HG03064 (cell line): Measurements from ENCODE around the gene FRAS1.
"Not testable (repeated sequence)": the region's sequence is repeated elsewhere in the genome, so short reads cannot be mapped to it uniquely, and the experiment has no call there.

Source experiments
- ATAC-seq: cut with Tn5 transposase; IDR thresholded peaks from one replicate; pipeline ENCODE4 v1.9.1; 2021; ENCODE audit warnings: low read depth; ENCODE audit not compliant: unreplicated experiment

FRAS1 gene, protein sequence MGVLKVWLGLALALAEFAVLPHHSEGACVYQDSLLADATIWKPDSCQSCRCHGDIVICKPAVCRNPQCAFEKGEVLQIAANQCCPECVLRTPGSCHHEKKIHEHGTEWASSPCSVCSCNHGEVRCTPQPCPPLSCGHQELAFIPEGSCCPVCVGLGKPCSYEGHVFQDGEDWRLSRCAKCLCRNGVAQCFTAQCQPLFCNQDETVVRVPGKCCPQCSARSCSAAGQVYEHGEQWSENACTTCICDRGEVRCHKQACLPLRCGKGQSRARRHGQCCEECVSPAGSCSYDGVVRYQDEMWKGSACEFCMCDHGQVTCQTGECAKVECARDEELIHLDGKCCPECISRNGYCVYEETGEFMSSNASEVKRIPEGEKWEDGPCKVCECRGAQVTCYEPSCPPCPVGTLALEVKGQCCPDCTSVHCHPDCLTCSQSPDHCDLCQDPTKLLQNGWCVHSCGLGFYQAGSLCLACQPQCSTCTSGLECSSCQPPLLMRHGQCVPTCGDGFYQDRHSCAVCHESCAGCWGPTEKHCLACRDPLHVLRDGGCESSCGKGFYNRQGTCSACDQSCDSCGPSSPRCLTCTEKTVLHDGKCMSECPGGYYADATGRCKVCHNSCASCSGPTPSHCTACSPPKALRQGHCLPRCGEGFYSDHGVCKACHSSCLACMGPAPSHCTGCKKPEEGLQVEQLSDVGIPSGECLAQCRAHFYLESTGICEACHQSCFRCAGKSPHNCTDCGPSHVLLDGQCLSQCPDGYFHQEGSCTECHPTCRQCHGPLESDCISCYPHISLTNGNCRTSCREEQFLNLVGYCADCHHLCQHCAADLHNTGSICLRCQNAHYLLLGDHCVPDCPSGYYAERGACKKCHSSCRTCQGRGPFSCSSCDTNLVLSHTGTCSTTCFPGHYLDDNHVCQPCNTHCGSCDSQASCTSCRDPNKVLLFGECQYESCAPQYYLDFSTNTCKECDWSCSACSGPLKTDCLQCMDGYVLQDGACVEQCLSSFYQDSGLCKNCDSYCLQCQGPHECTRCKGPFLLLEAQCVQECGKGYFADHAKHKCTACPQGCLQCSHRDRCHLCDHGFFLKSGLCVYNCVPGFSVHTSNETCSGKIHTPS (N-terminal part only)

GRCh38 chr4:78057135-78057599 is at the start of gene FRAS1:
Gene FRAS1, plus strand, starts transcription at chr4:78057323. Its CDS starts 687 bp downstream, at chr4:78058010.
- peak; percentile 10 for ATAC-seq

- not testable (repeated sequence) for ATAC-seq
These were observed 46.1 kb upstream of the FRAS1 start for GRCh38 chr4:78011003-78011402.

GRCh38 chr4:78014889-78015886 is 41.9 kb upstream of the FRAS1 start:
- no peak for ATAC-seq

GRCh38 chr4:78018271-78019049 is 38.7 kb upstream of the FRAS1 start:
- ATAC-seq: no peak

- ATAC-seq: no peak
These were observed 37.7 kb upstream of the FRAS1 start for GRCh38 chr4:78019414-78019813.

DNA sequence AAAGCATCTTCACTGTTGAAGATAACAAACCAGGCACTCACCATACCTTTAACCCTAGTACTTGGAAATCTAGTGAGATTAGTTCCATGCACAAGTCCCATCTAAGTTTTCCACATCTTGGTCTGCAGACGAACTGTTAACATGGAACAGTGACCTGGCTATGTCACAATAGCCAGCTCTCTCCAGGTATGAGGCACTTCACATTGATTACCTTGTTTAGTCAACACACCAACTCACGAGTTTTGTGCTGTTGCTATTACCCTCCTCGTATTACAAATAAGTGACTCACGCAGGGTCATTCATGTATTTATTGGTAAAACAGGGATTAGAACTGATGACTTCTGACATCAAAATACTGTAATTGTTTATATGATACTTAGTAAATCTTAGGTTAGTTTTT is 36.4 kb upstream of the FRAS1 start:
- no peak for ATAC-seq

GRCh38 chr4:78022517-78022916 is 34.6 kb upstream of the FRAS1 start:
- ATAC-seq: no peak

- no peak for ATAC-seq
These were observed 33.0 kb upstream of the FRAS1 start for GRCh38 chr4:78024085-78024484.

- ATAC-seq: no peak
These were observed 32.5 kb upstream of the FRAS1 start for GRCh38 chr4:78024576-78025091.

GRCh38 chr4:78031417-78031950 is 25.6 kb upstream of the FRAS1 start:
- no peak for ATAC-seq

- ATAC-seq: no peak
These were observed 24.7 kb upstream of the FRAS1 start for GRCh38 chr4:78032446-78032845.

GRCh38 chr4:78032929-78033328 is 24.2 kb upstream of the FRAS1 start:
- ATAC-seq: no peak

- no peak for ATAC-seq
These were observed 23.3 kb upstream of the FRAS1 start for GRCh38 chr4:78033861-78034260.

DNA sequence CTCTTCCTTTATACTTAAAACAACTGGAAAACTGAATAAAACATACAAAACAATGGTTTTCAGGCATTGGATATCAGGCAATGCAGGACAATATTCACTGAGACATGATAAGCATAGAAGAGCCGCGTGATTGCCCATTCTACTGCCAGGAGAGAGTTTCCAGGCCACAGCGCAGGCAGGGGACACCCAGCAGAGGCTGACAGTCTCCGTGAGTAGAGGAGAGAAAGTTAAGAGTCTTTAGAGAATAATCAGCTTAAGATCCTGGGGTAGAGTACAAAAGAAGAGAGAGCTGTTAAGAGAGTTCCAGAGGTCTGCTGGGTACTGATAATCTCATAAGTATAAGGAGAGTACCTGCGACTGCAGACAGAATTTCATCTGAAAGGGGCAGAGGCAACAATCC is 18.4 kb upstream of the FRAS1 start:
- no peak for ATAC-seq

DNA sequence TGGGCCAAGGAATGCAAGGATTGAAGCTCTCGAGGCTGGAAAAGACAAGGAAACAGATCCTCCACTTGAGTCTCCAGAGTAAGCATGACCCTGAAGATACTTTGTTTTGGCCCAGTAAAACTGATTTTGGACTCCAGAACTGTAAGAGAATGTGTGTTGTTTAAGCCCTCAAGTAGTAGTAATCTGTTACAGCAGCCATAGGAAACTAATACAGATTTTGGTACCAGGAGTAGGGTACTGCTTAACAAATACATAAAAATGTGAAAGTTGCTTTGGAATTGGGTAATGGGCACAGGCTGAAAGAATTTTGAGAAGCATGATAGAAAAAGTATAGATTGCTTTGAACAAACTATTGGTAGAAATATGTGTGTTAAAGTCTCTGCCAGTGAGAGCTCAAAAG is 17.4 kb upstream of the FRAS1 start:
- no peak for ATAC-seq

- ATAC-seq: no peak
These were observed 16.7 kb upstream of the FRAS1 start for GRCh38 chr4:78040431-78040830.

DNA sequence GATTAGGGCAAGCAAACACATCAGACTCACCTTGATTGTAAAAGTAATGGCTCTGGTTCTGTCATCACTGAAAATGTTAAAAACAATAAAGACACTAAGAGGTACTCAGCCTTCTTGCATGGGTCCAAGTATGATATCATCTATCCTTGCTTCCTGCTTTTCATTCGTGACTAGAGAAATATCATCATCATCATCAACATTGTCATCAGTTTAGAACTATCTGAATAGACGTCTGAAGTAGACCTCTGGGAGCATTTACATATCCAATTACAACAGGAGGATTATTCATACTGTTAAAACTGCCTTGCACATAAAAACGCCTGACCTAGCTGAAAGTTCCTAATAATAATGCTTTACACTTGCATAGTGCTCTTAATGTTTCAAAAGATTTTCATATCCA is 9.8 kb upstream of the FRAS1 start:
- ATAC-seq: no peak

GRCh38 chr4:78056265-78057129 is 626 bp upstream of the FRAS1 start:
- ATAC-seq: peak; percentile 69
